Left colon (tissue), 2 donors: ENCODE data around the gene OR2T5. TPM values are rescaled to one million over a fixed set of nuclear protein-coding genes. Genes with fewer than 3 reads are reported as not detected.
"Not testable (repeated sequence)": the region's sequence is repeated elsewhere in the genome, so short reads cannot be mapped to it uniquely, and the experiment has no call there.

Experiments
- ATAC-seq: fragments of 200-7000 bp; cut with Tn5 transposase; one replicate; pipeline ENCODE4 v1.9.1; 2020; ENCODE audit warnings: mild to moderate bottlenecking, moderate library complexity
- DNase-seq, 2 donors: peaks; one replicate each; pipeline ENCODE4 v3.0.0-alpha.2; 2020
- intact Hi-C, 2 donors: fragments of 100-400 bp; cut with DNase I in 1 of 2; cut with micrococcal nuclease in 1 of 2; formaldehyde crosslinking; loops; one replicate each; pipeline versions ENCODE4 v1.11.2 to v1.14.0; 2022; cut with DNase I, micrococcal nuclease
- total RNA-seq, 2 donors: library from RNA; stranded (reverse); fragmentation: NEBNext Ultra II Directional; extraction: Animal tissue kit (Norgen Biotek cat#: 25700); gene quantifications; one replicate each; pipeline ENCODE4 v1.2.1, GENCODE V29; 2021
- donor health status: DM: no; HTN: no; CAD: no.
- donor health status: DM: yes; HTN: yes; CAD: no.

Gene OR2T5
- total RNA-seq, 2 donors from 2014 or later = not detected

- intact Hi-C loops, DNase-seq, ATAC-seq: not testable (repeated sequence)
These were observed 6.5 kb upstream of the OR2T5 start for GRCh38 chr1:248481686-248482579.

GRCh38 chr1:248496661-248497060 is 8.3 kb downstream of the OR2T5 start:
- ATAC-seq, DNase-seq: not testable (repeated sequence)

GRCh38 chr1:248500305-248501035 is 12.1 kb downstream of the OR2T5 start:
- intact Hi-C loops, ATAC-seq, DNase-seq: not testable (repeated sequence)

More at GRCh38 chr1:248496661-248497060, 8.3 kb downstream of the OR2T5 start:
- intact Hi-C loops = not testable (repeated sequence)

DNA sequence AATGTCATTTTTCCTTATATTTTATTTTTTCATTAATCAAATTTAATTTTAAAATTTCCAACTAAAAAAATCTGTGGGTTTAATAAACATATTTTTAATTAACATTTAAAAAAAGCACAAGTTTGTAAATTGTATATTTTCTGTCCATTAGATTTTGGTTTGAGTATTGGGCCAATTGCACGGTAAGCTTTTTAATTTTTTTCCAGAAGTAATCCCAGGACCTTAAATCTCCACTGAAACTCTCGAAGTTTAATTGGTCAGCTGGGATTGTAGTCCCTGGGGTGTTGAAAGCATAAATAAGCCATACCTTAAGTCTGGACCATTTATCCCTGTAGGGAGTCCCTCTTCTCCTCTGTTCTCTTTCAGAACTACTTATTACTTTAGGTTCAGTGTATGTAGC is 19.4 kb downstream of the OR2T5 start, which contains the start of gene OR2G6:
OR2G6 (plus strand) TSS at position 301 of the 400 bp plus-strand sequence. CDS start 13,574 bp downstream, outside the sequence.
- ATAC-seq, intact Hi-C loops, DNase-seq: not testable (repeated sequence)

- ATAC-seq, intact Hi-C loops, DNase-seq: not testable (repeated sequence)
These were observed 21.8 kb downstream of the OR2T5 start for GRCh38 chr1:248510217-248510616.

DNA sequence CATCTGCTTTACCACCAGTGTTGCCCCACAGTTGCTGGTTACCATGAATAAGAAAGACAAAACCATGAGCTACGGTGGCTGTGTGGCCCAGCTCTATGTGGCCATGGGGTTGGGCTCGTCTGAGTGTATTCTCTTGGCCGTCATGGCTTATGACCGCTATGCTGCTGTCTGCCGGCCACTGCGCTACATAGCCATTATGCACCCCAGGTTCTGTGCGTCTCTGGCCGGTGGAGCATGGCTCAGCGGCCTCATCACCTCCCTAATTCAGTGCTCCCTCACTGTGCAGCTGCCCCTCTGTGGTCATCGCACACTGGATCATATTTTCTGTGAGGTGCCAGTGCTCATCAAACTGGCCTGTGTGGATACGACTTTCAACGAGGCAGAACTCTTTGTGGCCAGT is 33.5 kb downstream of the OR2T5 start:
- intact Hi-C loops = no loop called here
- no peak for ATAC-seq
- no peak for DNase-seq

DNA sequence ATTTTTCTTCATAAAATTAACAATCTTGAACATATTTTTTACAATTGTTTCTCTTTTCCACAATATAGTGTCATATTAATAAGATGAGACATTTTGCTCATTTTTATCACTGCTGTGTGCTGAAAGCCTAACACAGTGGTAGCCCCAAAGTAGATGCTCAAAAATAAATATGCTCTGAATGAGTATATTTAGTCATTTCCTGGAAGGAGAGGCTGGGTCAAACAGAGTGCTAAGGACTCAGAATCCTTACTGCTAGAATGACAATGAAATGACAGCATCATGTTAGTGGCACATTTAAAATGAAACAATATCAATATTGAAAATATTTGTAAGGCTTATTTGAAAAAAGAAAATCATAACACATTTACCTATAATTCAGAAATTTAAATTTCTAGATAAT is 49.1 kb downstream of the OR2T5 start:
- ATAC-seq, DNase-seq, intact Hi-C loops: not testable (repeated sequence)

Other genes with a start within 250 kb of the OR2T5 start
- gene OR2T33, start 210.6 kb upstream of the OR2T5 start, total RNA-seq = not detected
- gene OR2T12, start 185.2 kb upstream of the OR2T5 start, total RNA-seq = not detected
- gene OR2M7, start 164.0 kb upstream of the OR2T5 start, total RNA-seq = not detected
- not detected for gene OR14C36, start 139.8 kb upstream of the OR2T5 start, total RNA-seq
- not detected for gene OR2T4, start 126.9 kb upstream of the OR2T5 start, total RNA-seq
- gene OR2T6, start 112.8 kb upstream of the OR2T5 start, total RNA-seq = not detected
- gene OR2T1, start 85.5 kb upstream of the OR2T5 start, total RNA-seq = not detected
- not detected for gene OR2T2, start 43.0 kb upstream of the OR2T5 start, total RNA-seq
- not detected for gene OR2T3, start 15.2 kb upstream of the OR2T5 start, total RNA-seq
- not detected for gene OR2G6, start 19.5 kb downstream of the OR2T5 start, total RNA-seq
- gene OR2T29, start 74.2 kb downstream of the OR2T5 start, total RNA-seq = not detected
- not detected for gene OR2T34, start 86.2 kb downstream of the OR2T5 start, total RNA-seq
- gene OR2T10, start 109.1 kb downstream of the OR2T5 start, total RNA-seq = not detected
- gene OR2T11, start 146.5 kb downstream of the OR2T5 start, total RNA-seq = not detected
- gene OR2T35, start 156.7 kb downstream of the OR2T5 start, total RNA-seq = not detected
- gene OR2T27, start 166.9 kb downstream of the OR2T5 start, total RNA-seq = not detected
- not detected for gene OR14I1, start 214.2 kb downstream of the OR2T5 start, total RNA-seq